Psoas muscle (tissue), 8 donors: Measurements from ENCODE around the gene ASXL1. TPM values are rescaled to one million over a fixed set of nuclear protein-coding genes. Genes with fewer than 3 reads are reported as not detected.
"Not testable (repeated sequence)": the region's sequence is repeated elsewhere in the genome, so short reads cannot be mapped to it uniquely, and the experiment has no call there.

Experiments used
- ATAC-seq, 4 donors: fragments of 200-7000 bp; cut with Tn5 transposase; one replicate each; pipeline ENCODE4 v1.9.1; 2020; ENCODE audit warnings: moderate library complexity in 3 of 4, mild to moderate bottlenecking in 2 of 4
- DNase-seq, 2 donors: peaks; one replicate each; pipeline ENCODE4 v3.0.0-alpha.2; 2020
- H3K27ac ChIP-seq: fragments of 200-600 bp; one replicate; pipeline ENCODE4 v1.8.0; 2022
- H3K27me3 ChIP-seq, 3 donors: fragments of 200-600 bp in 1 of 3; one replicate each; pipeline versions ENCODE4 v1.6.1 to v1.8.0; 2013 to 2022; ENCODE audit warnings: low read length in 2 of 3, mild to moderate bottlenecking in 2 of 3, moderate library complexity in 1 of 3; ENCODE audit not compliant: insufficient read depth in 3 of 3
- H3K36me3 ChIP-seq, 2 donors: fragments of 200-600 bp in 1 of 2; one replicate each; pipeline versions ENCODE4 v1.6.1 to v1.8.0; 2013 to 2022; ENCODE audit warnings: low read depth in 1 of 2, mild to moderate bottlenecking in 1 of 2, moderate library complexity in 1 of 2; ENCODE audit not compliant: insufficient read depth in 1 of 2
- H3K4me1 ChIP-seq: fragments of 200-600 bp; one replicate; pipeline ENCODE4 v1.8.0; 2022
- H3K4me3 ChIP-seq: fragments of 200-600 bp; one replicate; pipeline ENCODE4 v1.8.0; 2022; ENCODE audit warnings: mild to moderate bottlenecking
- H3K9me3 ChIP-seq: fragments of 200-600 bp; one replicate; pipeline ENCODE4 v1.8.0; 2022
- CTCF ChIP-seq: fragments of 200-600 bp; IDR thresholded peaks from one replicate; pipeline ENCODE4 v1.8.0; 2022; ENCODE audit warnings: antibody characterized with exemption
- WGBS, 3 donors: extraction: QIAGEN DNeasy Blood & Tissue Kit; methylation state at CpG; one replicate each; pipeline versions ENCODE4 v1.1.6 to v1.1.7; 2013; 5-methylcytosine and 5-hydroxymethylcytosine counted together
- intact Hi-C, 2 donors: fragments of 100-400 bp; cut with DNase I; formaldehyde crosslinking; loops; one replicate each; pipeline versions ENCODE4 v1.11.0 to v1.14.2; 2022
- polyA plus RNA-seq, 3 donors: library from polyadenylated mRNA; stranded (reverse); fragments of 200-250 nt; gene quantifications; one replicate each; pipeline ENCODE4 v1.2.3, GENCODE V29; 2013
- total RNA-seq, 4 donors: library from RNA; stranded (reverse); fragmentation: NEBNext Ultra II Directional in 2 of 4; extraction: Animal tissue kit (Norgen Biotek cat#: 25700) in 2 of 4; gene quantifications; one replicate each; pipeline versions ENCODE4 v1.2.1 to v1.2.4, GENCODE V29; 2021 to 2023
- donor health status: healthy with polysubstance abuse.
- donor health status: DM: no; HTN: no; CAD: no; lungs with moderate emphysema.
- donor health status: Bipolar disorder and iron deficiency.
- donor health status: healthy.
- donor health status: DM: yes; HTN: yes; CAD: no.
- donor health status: DM: no; HTN: no; CAD: no.
- donor health status: DM: no; HTN: no; CAD: no.
- donor health status: DM: yes; HTN: yes; CAD: no.

ASXL1 gene
- total and polyA plus RNA-seq, 7 donors = 18.5 to 52.0 (median 23.2) TPM

GRCh38 chr20:32352121-32352720, 5.9 kb upstream of the ASXL1 start:
- ATAC-seq (no peak), DNase-seq (no peak)
- Histone ChIP-seq H3K9me3 (no peaks in the 10 kb centered on the region), H3K27ac (no peak overlapping the region), H3K36me3 (no peaks in the 10 kb centered on the region), H3K4me3 (no peak overlapping the region), H3K27me3 (no peaks in the 10 kb centered on the region), H3K4me1 (peaks cover 9% of the 10 kb centered on the region)
- 88 to 94% (median 89%) methylated on average over 3 of the region's 3 CpGs for WGBS, 3 donors
- intact Hi-C loops = loop anchor here in 1 of 2 donors (10.0 kb wide), 1 partner anchor 147 kb away; the partner anchor contains the start of genes PLAGL2 and POFUT1
- no peak for TF ChIP-seq CTCF

GRCh38 chr20:32353848-32354496, 4.2 kb upstream of the ASXL1 start:
- no peak overlapping the region for H3K4me3 ChIP-seq
- H3K36me3 ChIP-seq = no peaks in the 10 kb centered on the region
- intact Hi-C loops = loop anchor here in 1 of 2 donors (10.0 kb wide), 1 partner anchor 149 kb away; the partner anchor contains the start of genes PLAGL2 and POFUT1
- no peak overlapping the region for H3K27ac ChIP-seq
- WGBS, 3 donors = 76 to 81% (median 80%) methylated on average over 6 of the region's 6 CpGs
- no peaks in the 10 kb centered on the region for H3K27me3 ChIP-seq
- DNase-seq (no peak), ATAC-seq (no peak)
- peaks cover 11% of the 10 kb centered on the region for H3K4me1 ChIP-seq
- no peaks in the 10 kb centered on the region for H3K9me3 ChIP-seq
- no peak for TF ChIP-seq CTCF

- ATAC-seq (no peak), DNase-seq (no peak)
- Histone ChIP-seq H3K4me1 (peaks cover 12% of the 10 kb centered on the region), H3K9me3 (no peaks in the 10 kb centered on the region), H3K36me3 (no peaks in the 10 kb centered on the region), H3K4me3 (no peak overlapping the region), H3K27ac (no peak overlapping the region), H3K27me3 (no peaks in the 10 kb centered on the region)
- no peak for TF ChIP-seq CTCF
- intact Hi-C loops = loop anchor here in 1 of 2 donors (10.0 kb wide), 1 partner anchor 150 kb away; the partner anchor contains the start of genes PLAGL2 and POFUT1
- 33 to 48% (median 47%) methylated on average over 2 of the region's 2 CpGs for WGBS, 3 donors
Measured at GRCh38 chr20:32354592-32355416, 3.3 kb upstream of the ASXL1 start.

- intact Hi-C loops = loop anchor here in 1 of 2 donors (10.0 kb wide), 1 partner anchor 151 kb away; the partner anchor contains the start of genes PLAGL2 and POFUT1
- no peak overlapping the region for H3K4me3 ChIP-seq
- no peak for ATAC-seq
Measured at GRCh38 chr20:32355417-32355841, 2.7 kb upstream of the ASXL1 start.

GRCh38 chr20:32355907-32356621, 2.1 kb upstream of the ASXL1 start:
- not testable (repeated sequence) for H3K27ac ChIP-seq, H3K27me3 ChIP-seq, DNase-seq, ATAC-seq, H3K36me3 ChIP-seq, H3K9me3 ChIP-seq
- H3K4me3 ChIP-seq = peak overlapping the region; percentile 96
- intact Hi-C loops = loop anchor here in 1 of 2 donors (10.0 kb wide), 1 partner anchor 151 kb away; the partner anchor contains the start of genes PLAGL2 and POFUT1
- H3K4me1 ChIP-seq = peaks cover 24% of the 10 kb centered on the region
- WGBS, 3 donors = 70 to 87% (median 73%) methylated on average over 7 of the region's 7 CpGs

More at GRCh38 chr20:32355417-32355841, 2.7 kb upstream of the ASXL1 start:
- no peaks in the 10 kb centered on the region for H3K9me3 ChIP-seq
- peaks cover 18% of the 10 kb centered on the region for H3K4me1 ChIP-seq
- WGBS, 3 donors = 69 to 77% (median 76%) methylated on average over 6 of the region's 6 CpGs
- TF ChIP-seq CTCF = no peak
- no peaks in the 10 kb centered on the region for H3K27me3 ChIP-seq
- no peak overlapping the region for H3K27ac ChIP-seq
- DNase-seq = no peak
- no peaks in the 10 kb centered on the region for H3K36me3 ChIP-seq
